PC-3 (cell line): ENCODE results near the gene SMYD3. TPM values are rescaled to one million over a fixed set of nuclear protein-coding genes. Genes with fewer than 3 reads are reported as not detected.

Experiments used
- ATAC-seq: fragments of 200-7000 bp; cut with Tn5 transposase; 2 replicates; pipeline ENCODE4 v1.9.1; 2020; ENCODE audit warnings: mild to moderate bottlenecking, moderate library complexity
- BruUV-seq: library from RNA; stranded (reverse); fragments of 400-500 nt; replicated peaks from 2 replicates; lab custom pipeline; 2021; lab: Mats Ljungman, UMichigan
- CTCF ChIA-PET: fragments of 300-600 bp; sonication (Branson Sonifier 250); formaldehyde crosslinking; loops from one replicate; lab custom pipeline; 2022; ENCODE audit warnings: antibody characterized with exemption; lab: Charles Lee
- POLR2A ChIA-PET: fragments of 300-600 bp; sonication (Branson Sonifier 250); formaldehyde crosslinking; loops from one replicate; lab custom pipeline; 2022; ENCODE audit warnings: antibody characterized with exemption; ENCODE audit not compliant: unreplicated experiment; lab: Charles Lee
- DNase-seq: peaks from one replicate; pipeline ENCODE4 v3.0.0-alpha.2; 2015
- H2AFZ ChIP-seq: fragments of 300-600 bp; sonication (generic); 2 replicates; pipeline ENCODE4 v1.6.0; 2016; ENCODE audit warnings: antibody characterized with exemption, low read length
- H3F3A ChIP-seq: fragments of 300-600 bp; sonication (generic); one replicate; pipeline ENCODE4 v1.6.0; 2017; ENCODE audit warnings: antibody characterized with exemption, low read length, control low read depth, mild to moderate bottlenecking; ENCODE audit not compliant: unreplicated experiment
- H3K27ac ChIP-seq: fragments of 300-600 bp; sonication (generic); 2 replicates; pipeline ENCODE4 v1.5.1; 2016; ENCODE audit warnings: mild to moderate bottlenecking, low read length
- H3K27me3 ChIP-seq: fragments of 300-600 bp; sonication (generic); 2 replicates; pipeline ENCODE4 v1.6.1; 2016; ENCODE audit warnings: low read length, mixed read lengths
- H3K36me3 ChIP-seq: fragments of 300-600 bp; sonication (generic); 2 replicates; pipeline ENCODE4 v1.6.1; 2016; ENCODE audit warnings: low read depth, mixed run types, low read length, mixed read lengths
- H3K4me1 ChIP-seq: fragments of 300-600 bp; sonication (generic); 2 replicates; pipeline ENCODE4 v1.5.1; 2016; ENCODE audit warnings: low read length; ENCODE audit not compliant: insufficient read depth
- H3K4me2 ChIP-seq: fragments of 300-600 bp; sonication (generic); 2 replicates; pipeline ENCODE4 v1.6.0; 2016; ENCODE audit warnings: low read length
- H3K4me3 ChIP-seq: fragments of 300-600 bp; sonication (generic); 2 replicates; pipeline ENCODE4 v1.5.1; 2016; ENCODE audit warnings: mild to moderate bottlenecking, low read length, mixed read lengths
- H3K79me2 ChIP-seq: fragments of 300-600 bp; sonication (generic); 2 replicates; pipeline ENCODE4 v1.6.1; 2017; ENCODE audit warnings: low read length, mixed read lengths
- H3K9ac ChIP-seq: fragments of 300-600 bp; sonication (generic); 2 replicates; pipeline ENCODE4 v1.6.0; 2016; ENCODE audit warnings: mild to moderate bottlenecking, low read length
- H3K9me2 ChIP-seq: fragments of 300-600 bp; sonication (generic); replicated peaks from 2 replicates; pipeline ENCODE4 v1.6.1; 2016; ENCODE audit warnings: mixed run types, low read length, mixed read lengths
- H3K9me3 ChIP-seq: fragments of 300-600 bp; sonication (generic); 2 replicates; pipeline ENCODE4 v1.6.1; 2016; ENCODE audit warnings: low read length, mixed read lengths
- H4K20me1 ChIP-seq: fragments of 300-600 bp; sonication (generic); 2 replicates; pipeline ENCODE4 v1.6.1; 2016; ENCODE audit warnings: low read length, mixed read lengths
- EZH2 ChIP-seq: fragments of 300-600 bp; sonication (generic); IDR thresholded peaks from one replicate; pipeline ENCODE4 v1.6.1; 2017; ENCODE audit warnings: antibody characterized with exemption, mild to moderate bottlenecking, low read length; ENCODE audit not compliant: unreplicated experiment
- EZH2phosphoT487 ChIP-seq: fragments of 300-600 bp; sonication (generic); IDR thresholded peaks from 2 replicates; pipeline ENCODE4 v1.6.1; 2018; ENCODE audit warnings: mild to moderate bottlenecking, antibody characterized with exemption, low read length, borderline replicate concordance
- intact Hi-C: fragments of 100-400 bp; cut with micrococcal nuclease; formaldehyde crosslinking; loops from 2 replicates; pipeline ENCODE4 v1.9.0; 2023
- total RNA-seq: library from RNA; depleted of rRNA; stranded (reverse); fragments of >200 nt; gene quantifications from 2 replicates; pipeline ENCODE4 v1.2.3, GENCODE V29; 2014
- TF ChIP-seq, protein P1 (sequence below): fragments of 300-600 bp; sonication (generic); conservative IDR thresholded peaks from 2 replicates; pipeline ENCODE4 v1.5.1; 2017; ENCODE audit warnings: antibody characterized with exemption, low read depth, mild to moderate bottlenecking, low read length

SMYD3 gene
- total RNA-seq, 1 experiment from 2014 or later: 33.0 TPM

GRCh38 chr1:245876586-245876985 lies 630.5 kb downstream of the SMYD3 start:
- Histone ChIP-seq H3K27ac (no peak overlapping the region), H3K4me2 (no peak overlapping the region), H3K36me3 (no peaks in the 10 kb centered on the region), H4K20me1 (no peaks in the 10 kb centered on the region), H3F3A (no peaks in the 10 kb centered on the region), H3K27me3 (no peaks in the 10 kb centered on the region), H3K9ac (no peak overlapping the region), H2AFZ (no peak overlapping the region), H3K4me3 (no peak overlapping the region), H3K4me1 (no peaks in the 10 kb centered on the region), H3K79me2 (no peaks in the 10 kb centered on the region), H3K9me2 (no peaks in the 10 kb centered on the region), H3K9me3 (no peaks in the 10 kb centered on the region)
- CTCF ChIA-PET: no interaction called here
- POLR2A ChIA-PET: no interaction called here
- DNase-seq: no peak
- intact Hi-C loops: no loop called here
- no TSS peak for BruUV-seq
- TF ChIP-seq EZH2 (no peak), EZH2phosphoT487 (no peak)
- TF ChIP-seq, protein P1, sequence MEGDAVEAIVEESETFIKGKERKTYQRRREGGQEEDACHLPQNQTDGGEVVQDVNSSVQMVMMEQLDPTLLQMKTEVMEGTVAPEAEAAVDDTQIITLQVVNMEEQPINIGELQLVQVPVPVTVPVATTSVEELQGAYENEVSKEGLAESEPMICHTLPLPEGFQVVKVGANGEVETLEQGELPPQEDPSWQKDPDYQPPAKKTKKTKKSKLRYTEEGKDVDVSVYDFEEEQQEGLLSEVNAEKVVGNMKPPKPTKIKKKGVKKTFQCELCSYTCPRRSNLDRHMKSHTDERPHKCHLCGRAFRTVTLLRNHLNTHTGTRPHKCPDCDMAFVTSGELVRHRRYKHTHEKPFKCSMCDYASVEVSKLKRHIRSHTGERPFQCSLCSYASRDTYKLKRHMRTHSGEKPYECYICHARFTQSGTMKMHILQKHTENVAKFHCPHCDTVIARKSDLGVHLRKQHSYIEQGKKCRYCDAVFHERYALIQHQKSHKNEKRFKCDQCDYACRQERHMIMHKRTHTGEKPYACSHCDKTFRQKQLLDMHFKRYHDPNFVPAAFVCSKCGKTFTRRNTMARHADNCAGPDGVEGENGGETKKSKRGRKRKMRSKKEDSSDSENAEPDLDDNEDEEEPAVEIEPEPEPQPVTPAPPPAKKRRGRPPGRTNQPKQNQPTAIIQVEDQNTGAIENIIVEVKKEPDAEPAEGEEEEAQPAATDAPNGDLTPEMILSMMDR: no peak
- ATAC-seq: no peak

- Histone ChIP-seq H3K9me2 (no peaks in the 10 kb centered on the region), H3K9ac (no peak overlapping the region), H2AFZ (no peak overlapping the region), H3K79me2 (no peaks in the 10 kb centered on the region), H4K20me1 (no peaks in the 10 kb centered on the region), H3K36me3 (no peaks in the 10 kb centered on the region), H3K4me2 (no peak overlapping the region), H3F3A (no peaks in the 10 kb centered on the region), H3K4me3 (no peak overlapping the region), H3K27me3 (no peaks in the 10 kb centered on the region), H3K9me3 (no peaks in the 10 kb centered on the region), H3K27ac (no peak overlapping the region), H3K4me1 (no peaks in the 10 kb centered on the region)
- ATAC-seq (no peak), DNase-seq (no peak)
- TF ChIP-seq, protein P1: no peak
- no peak for TF ChIP-seq EZH2
- no peak for TF ChIP-seq EZH2phosphoT487
- intact Hi-C loops: no loop called here
- no TSS peak for BruUV-seq
- ChIA-PET CTCF (interaction anchor here (0.6 kb wide), 1 partner anchor 253 kb away, joined by 15 read pairs; no protein-coding TSS in a partner anchor), POLR2A (no interaction called here)
Observed at GRCh38 chr1:245875581-245876261, 631.4 kb downstream of the SMYD3 start.

- Histone ChIP-seq H2AFZ (no peak overlapping the region), H3K9me3 (no peaks in the 10 kb centered on the region), H4K20me1 (no peaks in the 10 kb centered on the region), H3K4me3 (no peak overlapping the region), H3K9ac (no peak overlapping the region), H3K9me2 (no peaks in the 10 kb centered on the region), H3K27me3 (no peaks in the 10 kb centered on the region), H3K27ac (no peak overlapping the region), H3F3A (no peaks in the 10 kb centered on the region), H3K4me2 (no peak overlapping the region), H3K36me3 (no peaks in the 10 kb centered on the region), H3K79me2 (no peaks in the 10 kb centered on the region), H3K4me1 (no peaks in the 10 kb centered on the region)
- intact Hi-C loops: no loop called here
- DNase-seq (no peak), ATAC-seq (no peak)
- POLR2A ChIA-PET: no interaction called here
- CTCF ChIA-PET: interaction anchor here (0.6 kb wide), 1 partner anchor 252 kb away, joined by 15 read pairs; no protein-coding TSS in a partner anchor
- TF ChIP-seq EZH2: no peak
- no peak for TF ChIP-seq EZH2phosphoT487
- TF ChIP-seq, protein P1: no peak
- BruUV-seq: no TSS peak
Observed at GRCh38 chr1:245874942-245875580, 632.0 kb downstream of the SMYD3 start.
